Measurements from ENCODE around the gene NCS1.

GRCh38 chr9:130143958-130144366 lies 28.2 kb upstream of the NCS1 start:
- no peak for TF ChIP-seq YY1 (IDR thresholded peaks at IDR 0.05; ENCODE audit: low read depth)
- TF ChIP-seq EP300 (IDR thresholded peaks at IDR 0.05; ENCODE audit: borderline replicate concordance), result no peak
- TF ChIP-seq REST (IDR thresholded peaks at IDR 0.05; ENCODE audit: low read depth), result no peak
- no peak for TF ChIP-seq RAD21 (IDR thresholded peaks at IDR 0.05; ENCODE audit: low read depth)
- TF ChIP-seq TCF12 (IDR thresholded peaks at IDR 0.05; ENCODE audit: low read depth), result no peak
- TF ChIP-seq, protein P1, sequence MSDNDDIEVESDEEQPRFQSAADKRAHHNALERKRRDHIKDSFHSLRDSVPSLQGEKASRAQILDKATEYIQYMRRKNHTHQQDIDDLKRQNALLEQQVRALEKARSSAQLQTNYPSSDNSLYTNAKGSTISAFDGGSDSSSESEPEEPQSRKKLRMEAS (IDR thresholded peaks at IDR 0.05), result no peak

Data from Ishikawa (cell line).